DMS153 treated with DMSO at 0.1 percent for 48 hours (cell line): Measurements from ENCODE around the gene TGM3.

Experiments used
- DNase-seq: peaks from one replicate; lab custom pipeline; 2025; ENCODE audit not compliant: unreplicated experiment; lab: John Stamatoyannopoulos, UW

Gene TGM3

GRCh38 chr20:2374346-2375125 is 78.7 kb downstream of the TGM3 start:
- DNase-seq, result no peak

GRCh38 chr20:2378893-2379292 is 83.1 kb downstream of the TGM3 start:
- no peak for DNase-seq

DNA sequence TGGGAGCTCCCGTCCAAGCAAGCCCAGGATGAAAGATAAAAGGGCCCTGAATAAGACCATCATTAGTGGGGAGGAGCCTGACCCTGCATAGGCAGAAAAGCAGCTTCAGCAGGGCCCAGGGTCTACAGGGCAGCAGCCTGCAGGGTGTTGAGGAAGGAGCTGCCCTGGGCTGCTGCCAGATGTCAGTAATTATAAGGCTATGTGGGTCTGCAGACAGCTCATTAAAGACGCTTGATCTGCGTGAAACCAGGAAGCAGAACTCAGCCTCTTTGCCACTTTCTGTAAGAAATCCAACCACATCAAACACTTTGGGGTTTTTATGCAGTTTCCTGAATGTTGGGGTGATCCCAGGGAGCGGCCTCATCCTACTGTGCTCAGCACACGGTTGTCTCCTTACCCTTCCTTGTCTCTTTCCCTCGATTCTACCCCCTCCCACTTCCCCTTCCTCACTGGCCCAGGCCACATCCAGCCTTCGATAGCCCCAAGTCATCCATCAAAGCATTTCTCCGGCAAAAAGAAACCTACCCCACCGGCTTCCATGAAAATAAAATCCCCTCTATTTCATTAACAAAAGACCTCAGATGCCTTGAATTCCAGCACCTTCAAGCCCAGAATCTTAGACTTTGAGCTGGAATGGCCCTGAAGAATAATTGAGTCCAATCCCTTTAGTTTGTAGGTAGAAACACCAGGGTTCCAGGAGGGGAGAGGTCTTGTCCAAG is 83.9 kb downstream of the TGM3 start:
- DNase-seq, result no peak

- DNase-seq, result no peak
These were observed 84.8 kb downstream of the TGM3 start, which contains the start of gene TGM6 for GRCh38 chr20:2380601-2381000. TGM6 (plus strand) TSS chr20:2380901; CDS start chr20:2380969, 68 bp downstream.

DNA sequence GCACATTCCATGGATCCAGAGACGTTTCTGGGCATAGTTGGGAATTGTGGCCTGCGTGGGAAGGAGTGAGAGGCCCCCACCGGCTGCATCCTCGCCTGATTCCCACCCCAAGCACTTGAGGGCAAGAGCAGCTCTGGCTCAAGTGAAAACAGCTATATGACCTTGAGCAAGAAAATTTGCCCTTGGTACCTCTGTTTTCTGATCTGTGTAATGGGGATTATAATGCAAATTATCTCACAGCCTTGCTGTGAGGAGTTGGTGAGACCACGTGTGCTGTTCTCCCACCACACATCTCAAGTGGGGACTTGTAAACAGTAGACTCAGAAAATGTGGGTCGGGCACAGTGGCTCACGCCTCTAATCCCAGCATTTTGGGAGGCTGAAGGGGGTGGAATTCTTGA is 85.5 kb downstream of the TGM3 start:
- no peak for DNase-seq

DNA sequence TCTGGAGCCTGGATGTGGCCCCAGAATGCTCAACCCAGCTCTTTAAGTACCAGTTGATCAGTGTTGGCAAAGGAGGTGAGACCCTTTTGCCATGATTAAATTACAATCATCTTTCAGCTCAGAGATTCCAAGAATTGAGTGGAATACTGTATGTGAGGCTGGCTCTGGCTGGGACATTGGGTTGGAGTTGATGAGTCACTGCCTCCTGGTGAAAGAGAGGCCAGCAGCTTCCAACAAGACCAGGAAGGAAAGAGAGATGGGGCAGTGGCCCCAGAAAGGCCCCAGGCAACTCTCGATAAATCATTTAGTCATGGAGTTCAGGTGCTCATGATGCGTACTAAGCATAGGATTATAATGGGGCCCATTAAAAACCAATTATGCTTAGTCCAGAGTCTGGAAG is 87.0 kb downstream of the TGM3 start:
- no peak for DNase-seq

GRCh38 chr20:2385026-2385425 is 89.2 kb downstream of the TGM3 start:
- DNase-seq, result no peak

- no peak for DNase-seq
These were observed 89.7 kb downstream of the TGM3 start for GRCh38 chr20:2385496-2385895.

DNA sequence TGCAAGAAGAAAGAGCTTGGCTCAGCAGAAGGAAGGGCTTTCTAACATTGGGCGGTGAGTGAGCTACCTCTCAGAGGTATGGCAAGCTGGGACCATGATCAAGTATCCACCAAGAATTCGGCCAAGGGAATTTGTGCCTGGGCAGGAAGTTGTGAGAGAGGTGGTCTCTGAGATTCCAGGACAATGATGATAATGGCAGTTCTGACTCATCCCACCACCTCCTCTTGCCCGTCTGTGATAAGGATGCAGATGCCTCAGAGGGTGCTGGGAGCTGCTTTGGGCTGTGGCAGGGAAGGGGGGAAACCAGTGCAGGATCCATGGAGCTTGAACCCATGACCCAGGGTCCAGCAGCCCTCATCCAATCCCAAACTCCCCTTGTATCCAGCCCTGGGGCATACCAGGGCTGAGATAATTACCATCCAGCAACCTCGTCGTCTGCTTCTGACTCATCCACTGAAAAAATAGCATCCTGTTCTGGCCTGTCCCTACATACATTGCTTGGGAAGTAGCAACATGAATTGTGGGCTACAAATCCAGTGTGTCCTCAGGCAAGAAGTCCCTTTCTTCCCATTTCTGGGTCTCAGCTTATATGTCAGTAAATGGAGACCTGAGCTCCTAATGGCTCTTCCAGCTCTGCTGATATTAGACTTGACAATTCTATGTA is 90.8 kb downstream of the TGM3 start:
- no peak for DNase-seq

GRCh38 chr20:2387180-2387577 is 91.4 kb downstream of the TGM3 start:
- no peak for DNase-seq

DNA sequence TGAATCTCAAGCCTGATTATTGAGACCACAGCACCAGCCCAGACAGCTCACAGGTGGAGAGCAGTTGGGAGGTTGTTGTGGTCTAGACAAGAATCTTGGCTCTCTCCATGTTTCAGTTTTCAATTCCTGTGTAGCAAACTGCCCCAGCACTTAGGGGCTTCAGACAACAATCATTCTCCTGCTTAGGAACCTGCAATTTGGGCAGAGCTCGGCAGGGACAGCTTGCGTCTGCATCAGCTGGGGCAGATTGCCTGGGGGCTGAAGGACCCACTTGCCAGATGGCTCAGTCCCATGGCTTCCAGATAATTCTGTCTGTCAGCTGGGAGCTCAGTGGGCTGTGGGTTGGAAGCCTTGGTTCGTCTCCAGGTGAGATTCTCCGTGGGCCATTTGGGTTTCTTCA is 91.8 kb downstream of the TGM3 start:
- DNase-seq, result no peak
